ENCODE data around the gene TNFRSF18.

TNFRSF18 gene

DNA sequence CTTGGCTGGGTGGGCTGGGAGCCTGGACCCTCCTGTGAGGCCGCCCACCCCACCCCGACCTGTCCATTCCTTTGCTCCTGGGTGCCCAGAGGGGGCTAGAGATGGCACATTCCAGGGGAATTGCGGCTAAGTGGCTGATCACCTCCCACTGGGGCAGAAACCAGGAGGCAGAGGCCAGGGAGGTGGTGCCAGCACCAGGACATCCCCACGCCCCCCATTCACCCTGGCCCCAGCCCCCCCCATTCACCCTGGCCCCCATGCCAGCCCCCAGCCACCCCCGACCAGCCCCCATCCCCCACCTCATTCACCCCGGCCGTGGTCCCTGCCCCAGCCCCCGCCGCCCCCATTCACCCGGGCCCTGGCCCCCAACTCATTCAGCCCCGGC, 33.9 kb upstream of the TNFRSF18 start:
- DNase-seq, result no peak

DNA sequence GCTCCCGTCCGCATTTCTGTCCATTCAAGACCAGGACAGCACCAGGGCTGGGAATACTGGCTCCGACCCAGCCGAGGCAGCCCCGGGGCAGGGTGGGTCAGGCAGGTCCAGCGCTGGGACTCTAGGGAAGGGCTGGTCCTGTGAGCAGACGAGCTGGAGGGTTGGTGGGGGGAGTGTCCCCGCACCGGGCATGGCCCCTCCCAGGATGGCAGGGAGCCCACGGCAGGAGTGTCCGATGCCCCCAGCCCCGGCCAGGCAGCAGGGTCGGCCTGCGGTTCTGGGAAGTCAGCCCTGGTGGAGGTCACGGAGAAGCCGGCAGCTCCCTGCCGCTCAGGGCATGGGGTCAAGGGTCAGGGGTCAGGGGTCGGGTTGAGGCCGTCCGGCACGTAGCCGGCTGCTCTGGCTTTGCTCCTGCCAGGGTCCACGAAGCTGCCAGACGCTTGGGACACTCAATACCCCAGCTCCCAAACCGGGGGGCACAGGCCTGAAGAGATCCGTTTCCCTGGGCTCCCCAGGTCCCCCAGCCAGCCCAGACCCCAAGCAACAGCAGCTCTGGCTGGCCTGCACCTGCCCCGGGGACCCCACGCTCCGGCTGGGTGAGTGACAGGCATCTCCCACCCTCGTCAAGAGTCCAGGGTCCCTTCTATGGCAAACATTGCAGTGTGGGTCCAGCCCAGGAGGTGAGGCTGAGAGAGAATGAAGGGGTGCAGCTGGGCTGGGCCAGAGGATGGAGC, 33.4 kb upstream of the TNFRSF18 start:
- no peak for DNase-seq

DNA sequence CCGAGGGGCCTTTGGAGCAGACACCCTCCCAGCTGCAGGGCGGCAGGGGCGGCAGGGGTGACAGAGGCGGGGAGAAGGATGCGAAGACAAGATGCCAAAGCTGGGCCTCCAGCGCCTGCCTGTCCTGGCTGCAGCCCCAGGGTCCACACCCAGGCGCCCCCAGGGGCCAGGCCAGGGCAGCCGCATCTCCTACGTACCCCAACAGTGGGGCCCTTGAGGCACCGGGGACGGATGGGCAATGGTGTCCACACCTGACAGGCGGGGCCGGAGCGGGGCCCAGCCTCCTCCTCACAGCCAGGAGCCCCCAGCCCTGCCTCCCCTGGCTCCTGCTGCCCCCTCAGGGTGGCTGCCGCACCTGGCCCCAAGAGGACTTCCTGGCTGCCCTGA, 32.8 kb upstream of the TNFRSF18 start:
- no peak for DNase-seq

DNA sequence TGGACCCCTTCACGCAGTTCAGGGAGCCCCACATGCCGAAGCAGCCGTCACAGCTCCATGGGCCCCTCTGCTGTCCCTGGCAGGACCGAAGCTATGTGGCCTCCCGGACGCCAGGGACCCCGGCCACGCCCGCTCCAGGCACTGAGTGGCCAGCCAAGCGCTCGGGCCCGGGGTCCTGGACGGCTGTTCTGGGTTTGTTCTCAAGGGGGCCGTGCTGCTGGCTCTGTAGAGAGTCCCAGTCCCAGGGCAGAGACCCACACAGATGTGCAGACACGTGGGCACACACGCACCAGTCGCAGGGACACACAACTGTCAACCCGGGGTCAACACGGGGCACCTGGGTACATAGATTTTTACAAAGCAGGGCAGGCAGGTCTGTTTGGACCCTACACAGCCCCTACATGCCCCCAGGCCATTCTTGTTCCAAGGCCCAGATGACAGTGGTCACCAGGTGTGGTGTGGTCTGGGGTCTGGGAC, 32.3 kb upstream of the TNFRSF18 start:
- DNase-seq, result no peak

DNA sequence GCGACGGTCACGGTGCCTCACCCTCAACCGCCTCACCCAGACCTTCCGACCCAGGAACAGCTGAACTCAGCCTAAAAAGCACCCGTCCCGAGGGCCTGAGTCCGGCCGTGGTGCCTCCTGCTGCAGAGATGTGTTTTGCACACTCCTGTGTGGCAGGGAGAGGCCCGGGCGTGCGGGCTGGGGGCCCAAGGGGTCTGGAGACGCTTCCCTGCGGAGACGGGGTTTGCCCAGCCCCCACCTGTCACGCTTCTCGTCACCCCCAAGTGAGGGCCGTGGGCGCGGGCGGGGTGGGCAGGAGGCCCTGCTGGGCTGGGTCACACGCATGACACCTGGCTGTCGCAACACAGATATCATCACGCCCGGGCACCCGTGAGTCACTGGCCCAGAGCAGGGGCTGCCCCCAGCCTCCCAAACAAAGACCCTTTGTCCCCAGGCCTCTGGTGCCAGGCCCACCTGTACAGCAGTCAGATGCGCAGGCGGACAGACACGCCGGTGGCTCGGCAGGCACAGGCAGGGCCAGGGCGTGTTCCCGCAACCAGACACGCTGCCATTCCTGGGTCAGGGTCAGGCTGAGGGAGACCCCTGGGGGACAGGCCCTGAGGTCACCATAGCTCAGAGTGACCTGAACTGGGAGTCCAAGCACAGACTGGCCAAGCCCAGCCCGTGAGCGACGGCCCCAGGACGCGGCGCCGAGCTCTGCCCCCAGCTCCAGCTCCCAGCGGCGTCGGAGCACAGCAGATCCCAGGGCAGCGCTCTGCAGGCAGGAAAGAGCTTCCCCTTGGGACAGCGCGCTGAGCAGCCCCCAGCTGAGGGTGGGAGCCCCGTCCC, 31.7 kb upstream of the TNFRSF18 start:
- DNase-seq, result no peak

DNA sequence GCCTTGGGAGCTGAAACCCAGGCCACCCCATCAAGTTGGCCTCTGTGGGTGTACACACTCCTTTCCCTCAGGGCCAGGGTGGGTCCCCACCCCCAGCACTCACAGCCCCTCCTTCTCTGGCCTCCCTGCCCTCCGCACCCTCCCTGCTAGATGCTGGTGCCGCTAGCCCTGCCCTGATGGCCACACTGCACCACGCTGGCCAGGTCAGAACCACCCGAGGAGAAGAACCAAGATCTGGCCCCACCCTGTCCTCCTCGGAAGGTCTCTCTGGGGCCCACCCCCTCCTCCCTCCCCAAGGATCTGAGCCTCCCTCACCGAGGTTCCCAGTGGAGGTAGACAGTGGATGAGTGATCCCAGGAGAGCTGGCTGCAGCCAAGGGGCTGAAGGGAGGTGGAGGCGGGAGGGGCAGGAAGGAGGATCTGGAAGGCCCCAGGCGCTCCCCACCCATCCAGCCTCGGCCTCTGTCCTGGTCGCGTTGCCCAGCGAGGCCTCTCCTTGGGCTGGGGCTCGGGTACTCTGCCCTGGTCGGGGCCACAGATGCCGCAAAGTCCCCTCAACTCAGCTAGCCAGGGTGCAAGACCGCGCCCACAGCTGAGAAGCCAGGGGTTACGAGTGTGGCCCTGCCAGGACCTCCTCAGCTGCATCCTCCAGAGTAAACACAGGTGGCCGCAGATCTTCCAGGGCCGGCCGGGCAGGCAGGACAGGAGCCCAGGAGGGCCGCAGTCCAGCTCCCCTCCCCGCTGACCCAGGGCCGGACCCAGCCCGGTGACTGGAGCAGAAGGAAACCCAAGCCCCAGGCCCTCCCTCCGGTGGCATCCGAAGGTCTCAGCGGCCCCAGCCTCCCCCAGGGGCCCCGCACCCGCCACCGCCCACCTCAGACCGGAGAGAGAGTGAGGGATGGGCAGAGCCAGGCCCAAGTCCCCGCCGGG, 30.8 kb upstream of the TNFRSF18 start:
- no peak for DNase-seq

DNA sequence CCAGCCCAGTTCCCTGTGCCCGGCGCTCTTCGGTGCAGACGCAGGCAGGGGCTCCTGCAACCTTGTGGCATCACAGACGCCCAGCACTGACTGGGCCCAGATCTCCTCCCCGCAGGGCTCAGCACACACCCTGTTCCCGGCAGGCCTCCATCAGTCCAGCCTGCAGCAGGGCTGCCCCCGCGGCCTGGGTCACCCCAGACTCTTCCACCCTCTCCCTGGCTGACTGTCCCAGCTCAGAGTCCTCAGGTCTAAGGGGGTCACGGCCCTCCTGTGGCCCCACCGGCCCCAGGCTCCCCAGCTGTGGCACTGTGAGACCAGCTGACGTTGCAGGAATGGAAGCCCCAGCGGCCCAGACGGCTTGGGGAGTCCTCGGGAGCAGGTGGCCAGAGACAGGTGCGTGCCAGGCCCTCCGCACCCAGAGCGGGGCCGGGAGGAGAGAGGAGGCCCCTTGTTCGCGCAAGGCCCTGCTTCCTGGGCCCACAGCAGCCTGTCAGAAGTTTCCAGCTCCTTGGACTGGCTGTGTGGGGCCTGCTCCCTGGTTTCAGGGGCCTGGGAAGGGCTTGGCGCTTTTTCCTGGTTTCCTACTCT, 29.9 kb upstream of the TNFRSF18 start:
- no peak for DNase-seq

DNA sequence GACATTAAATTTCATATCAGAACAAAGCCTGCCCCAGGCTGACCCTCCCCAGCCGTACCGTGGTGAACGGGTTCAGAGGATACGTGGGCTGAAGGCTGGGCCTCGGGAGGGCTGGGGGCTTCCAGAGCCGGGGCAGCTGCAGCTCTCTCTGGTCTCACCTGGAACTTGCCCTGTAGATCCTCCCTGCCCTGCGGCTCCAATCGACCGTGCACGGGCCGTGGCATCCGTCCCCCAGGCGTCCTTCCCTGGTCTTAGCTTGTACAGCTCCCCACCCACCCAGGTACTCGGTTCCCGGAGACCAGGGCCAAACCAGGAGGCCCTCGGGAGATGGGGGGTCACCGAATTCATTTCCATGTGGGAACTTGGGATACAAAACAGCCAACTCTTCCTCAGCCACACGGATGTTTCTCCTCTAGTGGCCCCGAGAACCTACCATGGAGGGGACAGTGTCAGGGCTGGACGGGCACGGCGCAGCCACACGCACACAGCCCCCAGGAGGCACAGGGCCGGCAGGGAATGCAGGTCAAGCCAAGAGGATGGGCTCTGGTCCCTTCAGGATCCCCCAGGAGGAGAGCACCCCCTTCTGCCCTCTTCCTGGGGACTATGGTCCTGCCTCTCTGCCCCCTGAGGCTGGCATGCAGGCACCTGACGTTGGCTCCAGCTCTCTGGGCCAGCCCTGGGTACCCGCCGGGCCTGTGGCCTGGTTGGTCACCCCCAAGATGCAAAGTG, 28.8 kb upstream of the TNFRSF18 start:
- DNase-seq, result no peak

DNA sequence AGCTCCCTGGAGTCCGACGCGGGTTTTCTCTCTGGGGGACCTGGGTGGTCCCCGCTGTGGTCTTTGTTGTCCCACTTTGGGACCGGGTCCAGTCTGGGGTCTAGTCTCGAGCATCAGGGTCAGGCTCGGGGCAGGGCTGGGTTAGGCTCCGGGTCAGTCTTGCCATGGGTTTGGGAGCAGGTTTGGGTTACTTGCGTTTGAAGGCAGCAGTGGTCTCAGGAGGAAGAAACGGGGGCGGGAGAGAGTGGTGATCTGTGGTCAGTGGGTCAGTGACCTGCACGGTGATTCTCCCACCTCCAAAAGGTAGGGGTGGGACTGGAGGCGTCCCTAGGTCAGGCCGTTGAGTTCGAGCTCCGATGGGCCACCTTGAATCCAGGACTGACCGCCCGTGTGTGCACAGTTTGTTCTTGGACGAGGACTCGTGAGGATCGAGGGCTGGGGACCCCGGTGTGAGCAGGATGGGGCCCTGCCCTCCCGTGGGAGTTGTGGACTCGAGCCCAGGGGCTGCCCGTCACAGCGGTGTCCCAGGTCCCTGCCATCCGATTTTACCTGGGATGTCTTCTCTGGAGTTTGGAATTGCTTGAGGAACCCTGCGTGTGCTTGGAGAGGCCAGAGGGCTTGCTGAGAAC, 27.9 kb upstream of the TNFRSF18 start:
- DNase-seq, result no peak

DNA sequence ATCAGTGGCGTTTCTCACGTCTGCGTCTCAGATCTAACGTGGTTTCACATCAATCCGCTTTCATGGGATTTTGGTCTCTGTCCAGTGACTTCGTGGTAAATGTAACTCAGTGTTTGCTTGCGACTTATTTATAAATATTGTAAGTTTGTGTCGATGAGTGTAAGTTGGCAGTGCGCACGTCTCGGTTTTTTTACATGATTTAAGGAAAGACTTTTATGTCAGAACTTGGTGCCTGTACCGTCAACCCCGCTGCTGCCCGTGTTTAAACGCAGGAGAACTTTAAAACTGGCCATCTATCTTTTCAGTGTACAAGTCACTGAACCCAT, 27.1 kb upstream of the TNFRSF18 start:
- no peak for DNase-seq

DNA sequence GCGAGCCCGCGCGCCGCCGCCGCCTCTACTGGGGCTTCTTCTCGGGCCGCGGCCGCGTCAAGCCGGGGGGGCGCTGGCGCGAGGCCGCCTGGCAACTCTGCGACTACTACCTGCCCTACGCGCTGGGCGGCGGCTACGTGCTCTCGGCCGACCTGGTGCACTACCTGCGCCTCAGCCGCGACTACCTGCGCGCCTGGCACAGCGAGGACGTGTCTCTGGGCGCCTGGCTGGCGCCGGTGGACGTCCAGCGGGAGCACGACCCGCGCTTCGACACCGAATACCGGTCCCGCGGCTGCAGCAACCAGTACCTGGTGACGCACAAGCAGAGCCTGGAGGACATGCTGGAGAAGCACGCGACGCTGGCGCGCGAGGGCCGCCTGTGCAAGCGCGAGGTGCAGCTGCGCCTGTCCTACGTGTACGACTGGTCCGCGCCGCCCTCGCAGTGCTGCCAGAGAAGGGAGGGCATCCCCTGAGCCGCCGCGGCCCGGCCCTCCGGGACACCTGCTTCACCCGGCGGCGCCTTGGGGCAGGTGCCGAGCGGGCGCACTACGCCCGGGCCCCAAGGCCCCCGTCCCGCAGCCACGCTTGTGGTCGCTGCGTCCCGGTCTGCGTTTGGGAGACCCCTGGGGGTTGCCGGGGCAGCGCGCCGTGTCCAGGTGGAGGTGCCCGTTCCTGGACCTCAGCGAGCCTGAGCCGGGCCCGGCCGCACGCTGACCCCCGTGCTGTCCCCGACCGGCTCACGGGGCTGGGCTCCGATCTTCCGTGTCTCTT, 26.6 kb upstream of the TNFRSF18 start:
- no peak for DNase-seq

DNA sequence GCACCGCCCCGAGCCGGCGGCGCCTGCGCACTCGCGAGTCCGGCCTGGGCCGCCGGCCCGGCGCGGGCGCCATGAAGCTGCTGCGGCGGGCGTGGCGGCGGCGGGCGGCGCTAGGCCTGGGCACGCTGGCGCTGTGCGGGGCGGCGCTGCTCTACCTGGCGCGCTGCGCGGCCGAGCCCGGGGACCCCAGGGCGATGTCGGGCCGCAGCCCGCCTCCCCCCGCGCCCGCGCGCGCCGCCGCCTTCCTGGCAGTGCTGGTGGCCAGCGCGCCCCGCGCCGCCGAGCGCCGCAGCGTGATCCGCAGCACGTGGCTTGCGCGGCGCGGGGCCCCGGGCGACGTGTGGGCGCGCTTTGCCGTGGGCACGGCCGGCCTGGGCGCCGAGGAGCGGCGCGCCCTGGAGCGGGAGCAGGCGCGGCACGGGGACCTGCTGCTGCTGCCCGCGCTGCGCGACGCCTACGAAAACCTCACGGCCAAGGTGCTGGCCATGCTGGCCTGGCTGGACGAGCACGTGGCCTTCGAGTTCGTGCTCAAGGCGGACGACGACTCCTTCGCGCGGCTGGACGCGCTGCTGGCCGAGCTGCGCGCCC, 25.9 kb upstream of the TNFRSF18 start, which contains the start of gene B3GALT6:
B3GALT6 (plus strand) TSS at position 30 of the 588 bp plus-strand sequence; CDS start at position 72, 42 bp downstream.
- no peak for DNase-seq

DNA sequence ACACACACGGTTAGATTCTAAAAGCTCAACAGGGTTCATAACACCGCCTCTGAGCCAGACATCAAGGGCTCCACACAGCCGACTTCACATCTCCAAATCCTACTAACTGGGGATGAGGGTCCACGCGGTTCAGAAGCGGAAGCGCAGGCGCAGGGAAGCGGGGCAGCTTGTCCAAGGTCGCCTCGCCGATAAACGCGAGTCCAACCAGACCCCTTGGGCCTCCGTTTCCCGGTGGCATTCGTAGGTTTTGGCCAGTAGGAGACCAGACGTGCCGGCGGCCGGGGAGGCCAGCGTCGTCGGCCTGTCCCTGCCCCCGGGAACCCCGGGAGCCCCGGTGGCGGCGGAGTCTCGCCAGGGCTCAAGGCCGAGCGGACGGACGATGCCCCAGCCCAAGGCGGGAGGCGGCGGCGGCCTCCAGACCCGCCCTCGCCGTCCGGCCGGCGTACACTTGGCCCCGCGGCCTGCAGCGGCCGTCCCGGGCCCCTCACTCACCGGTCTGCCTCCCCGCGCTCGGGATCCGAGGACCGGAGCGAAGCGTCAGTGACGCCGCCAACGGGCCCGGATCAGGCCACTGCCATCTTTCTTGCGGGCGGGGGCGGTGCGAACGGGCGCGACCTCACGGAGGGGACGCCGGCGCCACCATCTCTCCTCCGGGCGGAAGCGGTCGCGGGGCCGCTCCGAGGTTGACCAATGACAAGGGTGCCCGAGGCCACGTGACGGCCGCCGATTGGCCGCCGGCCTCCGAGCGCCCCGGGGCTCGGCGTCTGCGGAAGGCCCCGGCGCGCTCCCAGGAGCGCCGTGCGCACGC, 25.2 kb upstream of the TNFRSF18 start, which contains the start of gene SDF4:
SDF4 (minus strand) TSS at position 602 of the 808 bp plus-strand sequence. CDS start 3,229 bp downstream, outside the sequence.
- DNase-seq, result peak; percentile 91

DNA sequence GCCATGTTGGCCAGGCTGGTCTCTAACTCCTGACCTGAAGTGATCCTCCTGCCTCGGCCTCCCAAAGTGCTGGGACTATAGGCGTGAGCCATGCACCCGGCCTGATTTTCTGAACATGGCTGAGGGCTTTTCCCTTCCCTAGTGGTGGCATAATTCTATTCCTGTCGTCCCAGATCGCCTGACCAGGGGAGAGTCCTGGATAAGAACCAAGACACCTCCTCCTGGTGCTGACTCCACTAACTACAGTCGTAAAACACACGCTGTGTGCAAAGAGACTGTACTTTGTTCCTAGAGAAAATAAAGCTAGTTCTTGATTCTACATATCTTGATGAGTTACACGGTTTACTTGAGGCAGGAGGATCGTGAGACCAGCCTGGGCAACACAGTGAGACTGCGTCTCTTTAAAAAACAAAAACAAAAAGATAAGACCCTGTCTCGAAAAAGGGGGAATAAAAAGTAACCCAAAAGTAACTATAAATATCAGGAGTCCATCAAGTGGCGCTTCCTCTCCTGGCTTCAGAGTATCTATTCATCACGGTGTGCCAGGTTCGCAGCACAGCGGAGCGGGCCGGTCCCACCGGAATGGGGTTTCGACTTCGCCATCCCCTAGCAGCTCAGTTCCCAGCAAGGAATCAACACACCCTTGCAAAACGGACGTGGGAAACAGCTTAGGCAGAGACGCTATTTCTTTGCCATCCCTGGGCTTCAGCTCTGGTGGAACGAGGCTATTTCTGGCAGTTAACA, 24.4 kb upstream of the TNFRSF18 start:
- peak; percentile 12 for DNase-seq

DNA sequence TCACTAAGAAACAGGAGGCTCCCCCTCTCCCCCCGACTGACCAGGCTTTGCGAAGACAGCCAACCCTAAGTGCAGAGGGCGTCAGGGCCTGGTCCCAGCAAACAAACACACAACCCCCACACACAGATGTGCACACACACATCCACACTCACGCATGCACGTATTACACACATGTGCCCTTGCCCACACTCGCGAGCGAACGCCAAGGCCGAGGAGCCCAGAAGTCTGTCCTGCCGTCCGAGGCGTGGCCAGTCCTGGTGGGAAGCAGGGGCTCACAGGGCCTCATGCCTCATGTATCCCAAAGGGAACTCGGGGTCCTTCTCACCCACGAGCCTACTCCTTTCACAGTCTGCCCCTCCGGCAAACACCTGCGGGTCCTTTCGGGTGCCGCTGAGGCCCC, 23.4 kb upstream of the TNFRSF18 start:
- no peak for DNase-seq

DNA sequence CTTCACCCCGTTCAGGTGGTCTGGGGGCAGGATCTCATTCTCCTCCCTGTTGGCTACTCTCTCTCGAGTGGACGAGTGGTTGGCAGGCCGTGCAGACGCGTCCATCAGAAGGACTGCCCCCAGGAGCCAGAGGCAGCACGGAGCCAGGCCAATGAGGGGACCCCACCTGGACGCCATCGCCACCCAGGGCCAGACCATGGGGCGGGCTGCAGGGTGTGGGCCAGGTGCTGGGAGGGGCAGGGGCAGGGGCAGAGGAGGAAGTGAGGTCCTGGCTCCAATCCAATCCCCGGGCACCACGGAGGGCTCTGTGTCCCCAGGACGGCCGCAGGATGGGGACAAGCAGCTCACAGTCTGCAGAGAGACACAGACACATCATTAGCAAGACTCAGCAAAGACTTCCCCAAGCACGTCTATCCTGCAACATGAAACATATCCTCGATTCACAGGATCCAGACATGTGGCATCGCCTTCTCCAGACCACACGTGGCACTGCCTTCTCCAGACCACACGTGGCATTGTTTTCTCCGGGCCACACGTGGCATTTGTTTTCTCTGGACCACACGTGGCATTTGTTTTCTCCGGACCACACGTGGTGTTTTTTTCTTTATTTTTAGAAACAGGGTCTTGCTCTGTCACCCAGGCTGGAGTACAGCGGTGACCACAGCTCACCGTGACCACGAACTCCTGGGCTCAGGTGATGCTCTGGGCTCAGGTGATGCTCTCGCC, 22.4 kb upstream of the TNFRSF18 start:
- DNase-seq, result no peak

DNA sequence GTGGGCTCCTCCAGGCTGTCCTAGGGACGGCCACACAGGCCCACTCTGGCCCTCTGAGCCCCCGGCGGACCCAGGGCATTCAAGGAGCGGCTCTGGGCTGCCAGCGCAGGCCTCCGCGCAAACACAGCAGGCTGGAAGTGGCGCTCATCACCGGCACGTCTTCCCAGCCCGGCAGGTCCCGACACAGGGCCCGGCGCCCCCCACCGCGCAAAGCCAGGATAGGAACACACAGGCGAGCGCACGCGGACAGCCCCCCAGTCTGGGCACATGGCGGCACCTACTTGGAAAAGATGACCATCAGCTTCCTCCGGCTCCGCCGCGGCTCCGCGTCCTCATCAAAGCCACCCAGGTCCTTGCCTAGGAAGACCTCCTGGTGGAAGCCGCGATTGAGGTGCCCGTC, 21.8 kb upstream of the TNFRSF18 start:
- no peak for DNase-seq

DNA sequence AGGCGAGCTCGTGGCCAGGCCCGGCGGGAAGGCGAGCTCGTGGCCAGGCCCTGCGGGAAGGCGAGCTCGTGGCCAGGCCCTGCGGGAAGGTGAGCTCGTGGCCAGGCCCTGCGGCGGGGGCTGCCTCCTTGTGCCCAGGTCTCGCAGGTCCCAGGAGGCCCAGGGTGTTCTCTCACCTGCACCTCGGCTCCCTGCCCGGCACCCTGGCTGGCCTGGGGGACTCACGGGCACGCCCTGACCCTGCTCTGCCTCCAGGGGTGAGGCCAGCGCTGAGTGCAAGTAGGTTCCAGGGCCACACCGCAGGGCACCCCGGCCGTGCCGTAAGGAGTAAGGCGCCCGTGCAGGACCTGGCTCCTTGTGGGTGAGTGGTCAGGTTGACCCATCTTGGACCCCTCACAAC, 21.0 kb upstream of the TNFRSF18 start:
- DNase-seq, result no peak
